Activated CD8-positive, alpha-beta memory T cell treated with anti-CD3 and anti-CD28 coated beads for 24 hours (primary cell): ENCODE data around the gene TRMT1.

Experiments used
- DNase-seq: peaks from one replicate; pipeline ENCODE4 v3.0.0-alpha.2; 2020

The TRMT1 gene

DNA sequence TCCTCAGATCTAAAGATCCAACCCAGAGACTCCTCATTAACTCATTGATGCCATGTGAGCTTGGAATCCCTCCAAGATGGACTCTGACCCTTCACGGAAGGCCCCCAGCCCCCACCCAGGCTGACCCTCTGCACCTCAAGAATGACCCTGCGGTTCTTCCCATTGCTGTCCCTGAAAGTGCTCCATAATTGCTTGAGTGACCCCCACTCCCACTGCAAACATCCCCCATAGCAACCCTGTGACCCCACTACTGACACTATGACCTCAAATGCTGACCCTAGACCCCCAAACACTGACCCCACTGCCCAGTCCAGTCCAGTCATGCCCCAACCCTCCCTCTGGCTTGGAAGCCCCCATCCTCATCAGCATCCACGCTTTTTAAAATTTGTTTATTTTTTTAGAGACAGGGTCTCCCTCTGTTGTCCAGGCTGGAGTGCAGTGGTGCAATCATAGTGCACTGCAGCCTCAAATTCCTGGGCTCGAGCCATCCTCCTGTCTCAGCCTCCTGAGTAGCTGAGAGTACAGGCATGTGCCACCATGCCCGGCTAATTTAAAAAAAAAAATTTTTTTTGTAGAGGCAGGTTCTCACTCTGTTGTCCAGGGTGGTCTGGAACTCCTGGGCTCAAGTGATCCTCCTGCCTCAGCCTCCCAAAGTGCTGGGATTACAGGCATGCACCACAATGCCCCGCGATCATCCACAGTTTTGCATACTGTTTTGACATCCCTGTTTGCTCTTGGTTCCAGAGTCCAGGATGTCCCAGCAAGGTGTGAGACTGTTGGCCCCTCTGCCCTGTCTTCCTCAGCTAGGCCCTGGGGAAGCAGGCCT lies 14.7 kb downstream of the TRMT1 start:
- DNase-seq, result no peak

DNA sequence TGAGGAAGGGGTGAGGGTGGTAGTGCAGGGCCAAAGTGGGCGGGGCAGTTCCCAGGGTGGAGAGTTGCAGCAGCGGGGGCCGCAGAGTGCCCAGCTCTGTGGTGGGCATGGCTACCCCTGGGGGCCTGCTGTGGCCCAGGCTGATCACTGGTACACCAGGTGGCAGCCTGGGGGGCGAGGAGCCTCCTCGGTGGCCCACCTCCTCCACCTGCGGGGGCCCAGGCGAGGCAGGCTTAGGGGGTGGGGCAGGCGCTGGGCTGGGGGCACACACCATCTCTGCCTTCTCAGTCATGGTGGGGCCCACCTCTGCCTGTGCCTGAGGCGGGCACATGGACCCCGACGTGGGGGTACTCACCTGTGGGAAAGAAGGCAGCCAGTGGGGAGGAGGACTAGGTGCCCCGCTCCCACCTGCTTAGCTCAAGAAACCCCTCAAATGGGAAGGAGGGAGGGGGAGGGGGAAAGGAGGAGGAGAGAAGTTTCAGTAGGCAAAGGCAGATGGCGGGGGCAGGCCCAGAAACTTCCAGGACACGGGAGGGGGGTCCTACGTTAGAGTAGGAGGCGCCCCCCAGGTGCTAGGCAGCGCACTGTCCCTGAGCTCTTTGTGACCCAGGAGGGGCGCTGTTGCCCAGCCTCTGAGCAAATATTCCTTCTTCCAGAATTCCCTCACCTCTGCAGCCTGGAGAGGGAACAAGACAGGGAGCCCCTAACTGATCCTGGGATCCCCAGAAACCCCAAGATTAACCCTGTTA lies 15.5 kb downstream of the TRMT1 start:
- no peak for DNase-seq

GRCh38 chr19:13100031-13100588 lies 16.4 kb downstream of the TRMT1 start:
- DNase-seq, result peak; percentile 90

GRCh38 chr19:13099073-13099999 lies 17.2 kb downstream of the TRMT1 start:
- DNase-seq, result peak; percentile 86

GRCh38 chr19:13098277-13099072 lies 18.1 kb downstream of the TRMT1 start:
- peak; percentile 71 for DNase-seq

- DNase-seq, result no peak
These were observed 18.9 kb downstream of the TRMT1 start for GRCh38 chr19:13097463-13098258.

GRCh38 chr19:13097033-13097462 lies 19.5 kb downstream of the TRMT1 start:
- no peak for DNase-seq

DNA sequence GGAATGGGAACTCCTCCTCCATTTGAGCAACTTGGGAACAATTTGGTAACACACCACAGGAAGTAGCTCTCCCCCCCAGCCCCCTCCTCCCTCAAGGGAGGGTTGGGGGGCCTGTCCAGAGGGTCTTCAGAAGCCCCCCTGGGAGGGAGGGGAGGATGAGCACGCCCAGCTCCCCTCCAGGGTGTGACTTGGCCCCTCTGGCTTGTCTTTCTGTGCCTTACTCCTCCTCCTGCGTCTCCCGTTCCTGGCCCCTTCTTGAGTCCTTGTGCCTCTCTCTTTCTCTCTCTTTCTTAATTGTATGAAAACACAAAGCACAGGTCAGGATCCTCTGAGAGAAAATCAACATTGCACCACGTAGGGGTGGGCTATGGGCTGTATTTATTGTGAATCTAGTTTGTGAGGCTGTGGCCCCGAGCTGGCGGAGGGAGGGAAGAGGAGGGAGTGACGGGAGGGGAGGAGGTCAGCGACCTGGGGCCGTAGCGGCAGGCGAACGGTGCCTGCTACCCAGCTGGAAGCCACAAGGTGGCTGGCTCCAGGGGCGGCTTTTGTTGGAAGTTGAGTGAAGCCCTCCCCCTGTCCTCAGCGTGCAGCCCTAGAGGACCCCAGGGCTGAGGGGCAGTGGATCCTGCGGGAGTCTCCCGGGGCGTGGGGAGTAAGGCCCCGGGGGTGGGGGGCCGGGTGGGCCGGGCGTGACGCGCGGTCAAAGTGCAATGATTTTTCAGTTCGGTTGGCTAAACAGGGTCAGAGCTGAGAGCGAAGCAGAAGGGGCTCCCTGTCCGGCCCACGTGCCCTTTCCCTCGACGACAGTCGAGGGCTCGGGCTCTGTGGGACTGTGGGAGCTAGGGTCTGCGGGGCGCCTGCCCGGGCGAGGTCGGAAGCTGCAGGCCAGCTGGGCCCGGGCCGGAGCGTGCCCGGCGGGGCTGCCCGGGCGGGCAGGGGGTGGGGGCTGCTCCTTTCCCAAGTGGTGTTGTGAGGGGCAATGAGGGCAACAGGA lies 20.3 kb downstream of the TRMT1 start:
- DNase-seq, result no peak

DNA sequence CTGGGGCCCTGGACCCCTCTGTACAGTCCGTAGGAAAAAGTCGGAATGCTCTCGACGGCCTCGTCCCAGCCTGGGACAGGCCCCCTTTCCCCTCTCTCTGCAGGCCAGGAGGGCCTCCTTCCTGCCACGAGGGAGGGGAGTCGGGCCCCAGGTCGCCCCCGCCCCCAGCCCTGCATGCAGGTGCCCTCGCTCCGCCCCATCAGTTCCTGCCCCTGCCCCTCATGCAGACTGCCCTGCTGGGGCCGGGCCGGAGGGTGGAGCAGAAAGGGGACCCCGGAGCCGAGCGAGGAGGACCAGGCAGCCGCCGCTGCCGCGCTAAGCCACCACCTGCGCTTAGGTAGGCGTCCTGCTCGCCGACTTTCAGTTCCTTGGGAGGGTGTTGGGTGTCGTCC lies 21.2 kb downstream of the TRMT1 start:
- DNase-seq, result peak; percentile 64

- DNase-seq, result no peak
These were observed 21.7 kb downstream of the TRMT1 start for GRCh38 chr19:13094771-13095392.

DNA sequence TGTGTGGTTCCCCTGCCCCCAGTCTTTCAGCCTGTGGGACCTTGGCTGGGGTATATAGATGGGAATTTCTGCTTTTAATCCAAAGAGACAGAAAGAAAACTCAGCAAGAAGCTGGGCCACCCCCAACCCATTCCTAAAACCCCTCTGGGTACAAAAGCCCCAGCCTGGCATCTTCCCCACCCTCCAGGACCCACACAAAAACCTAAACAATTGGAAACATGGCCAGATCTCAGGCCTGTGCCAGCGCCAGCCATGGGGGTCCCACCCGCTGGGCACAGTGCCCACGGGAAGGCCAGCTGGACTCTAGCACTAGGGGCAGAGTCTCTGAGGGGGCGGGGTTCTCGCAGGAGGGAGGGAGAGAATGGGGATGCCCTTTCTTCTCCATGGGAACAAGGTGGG lies 22.4 kb downstream of the TRMT1 start:
- DNase-seq, result no peak

- DNase-seq, result peak; percentile 91
These were observed 23.0 kb downstream of the TRMT1 start for GRCh38 chr19:13093407-13094105.

GRCh38 chr19:13092606-13093235 lies 23.8 kb downstream of the TRMT1 start:
- DNase-seq, result no peak

GRCh38 chr19:13092158-13092543 lies 24.4 kb downstream of the TRMT1 start:
- DNase-seq, result no peak

GRCh38 chr19:13091400-13092157 lies 25.0 kb downstream of the TRMT1 start:
- no peak for DNase-seq

- no peak for DNase-seq
These were observed 25.9 kb downstream of the TRMT1 start for GRCh38 chr19:13090511-13091231.
